Retina (tissue), 1 donor: ENCODE data around the gene CLMP.
"Not testable (repeated sequence)": the region's sequence is repeated elsewhere in the genome, so short reads cannot be mapped to it uniquely, and the experiment has no call there.

Experiments
- DNase-seq: peaks from one replicate; pipeline ENCODE4 v3.0.0-alpha.2; 2016

CLMP gene

GRCh38 chr11:123166071-123166559 lies 28.9 kb downstream of the CLMP start:
- DNase-seq, result no peak

- no peak for DNase-seq
Measured at GRCh38 chr11:123164732-123165450, 30.2 kb downstream of the CLMP start.

- DNase-seq, result no peak
Measured at GRCh38 chr11:123163621-123164020, 31.4 kb downstream of the CLMP start.

GRCh38 chr11:123161376-123162030 lies 33.5 kb downstream of the CLMP start:
- DNase-seq, result no peak

- DNase-seq, result no peak
Measured at GRCh38 chr11:123159183-123159857, 35.7 kb downstream of the CLMP start.

GRCh38 chr11:123158033-123159003 lies 36.7 kb downstream of the CLMP start:
- no peak for DNase-seq

- DNase-seq, result peak; percentile 67
Measured at GRCh38 chr11:123152951-123153350, 42.1 kb downstream of the CLMP start.

GRCh38 chr11:123152346-123152745 lies 42.7 kb downstream of the CLMP start:
- DNase-seq, result not testable (repeated sequence)

GRCh38 chr11:123151796-123152195 lies 43.3 kb downstream of the CLMP start:
- no peak for DNase-seq

GRCh38 chr11:123151366-123151765 lies 43.7 kb downstream of the CLMP start:
- DNase-seq, result no peak

GRCh38 chr11:123150882-123151281 lies 44.2 kb downstream of the CLMP start:
- no peak for DNase-seq

GRCh38 chr11:123148965-123149364 lies 46.1 kb downstream of the CLMP start:
- no peak for DNase-seq

GRCh38 chr11:123145661-123146060 lies 49.4 kb downstream of the CLMP start:
- peak; percentile 50 for DNase-seq

- no peak for DNase-seq
Measured at GRCh38 chr11:123145220-123145619, 49.8 kb downstream of the CLMP start.

- DNase-seq, result no peak
Measured at GRCh38 chr11:123144707-123145106, 50.3 kb downstream of the CLMP start.

GRCh38 chr11:123143921-123144320 lies 51.1 kb downstream of the CLMP start:
- DNase-seq, result no peak

GRCh38 chr11:123143476-123143875 lies 51.6 kb downstream of the CLMP start:
- DNase-seq, result no peak

- DNase-seq, result no peak
Measured at GRCh38 chr11:123139206-123139605, 55.8 kb downstream of the CLMP start.

GRCh38 chr11:123137431-123138224 lies 57.4 kb downstream of the CLMP start:
- peak; percentile 83 for DNase-seq

GRCh38 chr11:123135863-123136446 lies 59.1 kb downstream of the CLMP start:
- no peak for DNase-seq

- no peak for DNase-seq
Measured at GRCh38 chr11:123132881-123133280, 62.2 kb downstream of the CLMP start.
